Activated CD4-positive, CD25-positive, alpha-beta regulatory T cell treated with anti-CD3 and anti-CD28 coated beads, Interleukin-2, amount 50 U/mL, for 72 hours (primary cell): ENCODE results near the gene PCED1A.

Experiments
- DNase-seq: peaks from one replicate; pipeline ENCODE4 v3.0.0; 2021

Gene PCED1A, protein sequence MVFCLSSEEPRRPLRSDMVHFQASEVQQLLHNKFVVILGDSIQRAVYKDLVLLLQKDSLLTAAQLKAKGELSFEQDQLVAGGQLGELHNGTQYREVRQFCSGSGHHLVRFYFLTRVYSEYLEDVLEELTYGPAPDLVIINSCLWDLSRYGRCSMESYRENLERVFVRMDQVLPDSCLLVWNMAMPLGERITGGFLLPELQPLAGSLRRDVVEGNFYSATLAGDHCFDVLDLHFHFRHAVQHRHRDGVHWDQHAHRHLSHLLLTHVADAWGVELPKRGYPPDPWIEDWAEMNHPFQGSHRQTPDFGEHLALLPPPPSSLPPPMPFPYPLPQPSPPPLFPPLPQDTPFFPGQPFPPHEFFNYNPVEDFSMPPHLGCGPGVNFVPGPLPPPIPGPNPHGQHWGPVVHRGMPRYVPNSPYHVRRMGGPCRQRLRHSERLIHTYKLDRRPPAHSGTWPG

DNA sequence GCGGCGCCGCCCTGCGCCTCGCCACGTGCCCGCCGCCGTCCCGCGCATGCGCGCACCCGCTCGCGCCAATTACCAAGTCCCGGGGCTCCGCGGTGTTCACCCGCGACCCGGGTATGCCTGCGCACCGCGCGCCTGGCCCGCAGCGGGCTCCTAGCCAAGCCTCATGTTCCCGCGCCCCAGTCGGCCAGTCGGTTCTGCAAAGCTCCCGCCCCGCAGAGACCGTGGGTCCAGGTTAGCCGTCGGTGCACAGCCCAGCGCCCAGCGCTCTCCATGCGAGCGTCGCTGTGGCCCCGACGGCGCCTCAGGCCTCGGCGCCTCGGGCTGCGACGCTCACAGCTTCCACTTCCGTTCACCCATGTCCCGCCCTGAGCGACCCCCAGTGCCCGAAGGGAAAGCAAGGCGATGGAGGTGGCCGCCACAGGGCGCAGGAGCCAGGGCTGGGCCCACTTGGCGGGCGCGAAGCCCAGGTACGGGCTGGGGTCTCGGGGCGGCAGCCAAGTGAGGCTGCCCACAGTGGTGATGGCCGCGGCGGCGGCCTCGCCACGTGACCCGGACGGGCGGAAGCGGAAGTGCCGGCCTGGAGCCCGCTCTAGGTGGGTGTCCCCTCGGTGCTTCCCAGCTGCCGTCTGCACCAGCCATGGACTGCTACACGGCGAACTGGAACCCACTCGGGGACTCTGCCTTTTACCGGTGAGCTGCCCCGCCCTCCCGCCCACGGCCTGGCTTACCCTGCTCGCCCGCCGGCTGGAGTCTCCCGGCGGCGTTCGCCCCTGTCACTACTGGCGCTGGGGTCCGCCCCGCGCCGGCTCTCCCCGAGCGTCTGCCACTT is at the start of gene PCED1A, which contains the start of gene VPS16:
PCED1A (minus strand) TSS at position 518 of the 829 bp plus-strand sequence. CDS start 743 bp downstream, outside the sequence.
VPS16 (plus strand) TSS at position 608 of the 829 bp plus-strand sequence; CDS start at position 638, 30 bp downstream.
- DNase-seq, result peak; percentile 91

DNA sequence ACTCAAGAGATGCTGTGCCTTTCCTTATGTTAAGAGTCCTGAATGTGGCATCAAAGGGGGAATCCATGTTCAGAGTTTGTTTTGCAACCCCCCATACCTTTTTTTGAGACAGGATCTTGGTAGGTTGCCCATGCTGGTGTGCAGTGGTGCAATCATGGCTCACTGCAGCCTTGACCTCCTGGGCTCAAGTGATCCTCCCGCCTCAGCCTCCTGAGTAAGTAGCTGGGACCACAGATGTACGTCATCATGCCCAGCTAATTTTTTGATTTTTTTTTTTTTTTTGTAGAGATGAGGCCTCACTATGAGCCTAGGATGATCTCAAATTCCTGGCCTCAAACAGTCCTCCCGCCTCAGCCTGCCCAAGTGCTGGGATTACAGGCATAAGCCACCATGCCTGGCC is 49.3 kb upstream of the PCED1A start:
- no peak for DNase-seq

DNA sequence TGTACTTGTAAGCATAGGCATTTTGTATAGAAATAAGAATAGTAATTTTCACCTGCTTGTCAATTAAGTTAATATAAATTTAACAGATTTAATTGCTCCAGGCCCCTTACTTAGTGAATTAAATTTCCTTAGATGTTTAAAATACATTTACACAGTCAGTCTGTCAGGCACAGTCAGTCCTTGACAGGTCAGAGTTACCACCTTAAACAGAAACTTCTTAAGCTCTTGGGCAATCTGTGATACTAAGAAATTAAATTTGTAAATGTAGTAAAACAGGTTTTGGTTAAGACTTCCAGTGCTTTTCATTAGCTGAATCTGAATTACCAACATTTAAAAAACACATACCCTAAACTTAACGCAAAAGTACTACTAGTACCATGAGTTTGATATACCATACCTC is 48.8 kb upstream of the PCED1A start:
- DNase-seq, result no peak

DNA sequence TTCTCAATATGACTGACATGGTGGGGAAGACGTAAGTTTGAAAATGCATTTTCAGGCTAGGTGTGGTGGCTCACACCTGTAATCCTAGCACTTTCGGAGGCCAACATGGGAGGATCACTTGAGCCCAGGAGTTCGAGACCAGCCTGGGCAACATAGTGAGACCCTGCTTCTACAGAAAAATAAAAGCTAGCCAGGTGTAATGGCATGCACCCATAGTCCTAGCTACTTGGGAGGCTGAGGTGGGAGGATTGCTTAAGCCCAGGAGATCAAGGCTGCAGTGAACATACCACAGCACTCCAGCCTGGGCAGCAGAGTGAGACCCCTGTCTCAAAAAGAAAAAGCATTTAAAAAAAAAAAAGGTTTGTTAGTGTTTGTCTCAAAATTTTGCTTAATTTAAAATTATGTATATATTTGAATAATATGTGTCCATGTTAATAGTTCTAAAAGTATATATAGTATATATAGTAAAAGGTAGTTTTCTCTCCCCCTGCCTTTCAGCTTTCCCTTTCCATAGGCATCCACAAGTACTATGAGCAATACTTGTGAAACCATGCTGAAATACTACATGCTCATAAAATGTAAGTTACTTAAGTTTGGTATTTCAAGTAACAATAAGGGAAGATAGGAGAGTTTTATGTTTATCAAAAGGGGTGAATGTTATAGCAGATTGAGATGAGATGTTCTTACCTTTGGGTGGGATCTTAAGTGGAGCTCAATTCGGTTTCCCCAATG is 47.9 kb upstream of the PCED1A start:
- no peak for DNase-seq

DNA sequence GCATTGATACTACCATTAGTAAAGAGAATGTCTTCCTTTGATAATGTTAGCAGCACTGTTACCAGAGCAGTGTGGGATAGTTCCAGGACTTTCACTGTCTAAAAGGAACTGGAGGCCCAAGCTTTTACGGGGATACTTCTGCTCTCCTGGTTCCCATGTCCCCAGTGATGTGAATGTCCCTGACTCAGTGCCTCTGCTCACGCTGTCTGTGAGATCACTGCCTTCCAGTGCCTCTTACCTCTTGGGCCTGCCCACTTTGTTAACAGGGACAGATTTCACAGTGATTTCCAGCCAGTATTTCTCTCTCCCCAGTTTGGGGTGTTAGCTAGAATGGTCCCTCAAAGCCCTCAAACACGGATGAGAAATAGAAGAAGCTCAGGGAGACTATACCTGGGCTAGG is 47.3 kb upstream of the PCED1A start:
- DNase-seq, result no peak

DNA sequence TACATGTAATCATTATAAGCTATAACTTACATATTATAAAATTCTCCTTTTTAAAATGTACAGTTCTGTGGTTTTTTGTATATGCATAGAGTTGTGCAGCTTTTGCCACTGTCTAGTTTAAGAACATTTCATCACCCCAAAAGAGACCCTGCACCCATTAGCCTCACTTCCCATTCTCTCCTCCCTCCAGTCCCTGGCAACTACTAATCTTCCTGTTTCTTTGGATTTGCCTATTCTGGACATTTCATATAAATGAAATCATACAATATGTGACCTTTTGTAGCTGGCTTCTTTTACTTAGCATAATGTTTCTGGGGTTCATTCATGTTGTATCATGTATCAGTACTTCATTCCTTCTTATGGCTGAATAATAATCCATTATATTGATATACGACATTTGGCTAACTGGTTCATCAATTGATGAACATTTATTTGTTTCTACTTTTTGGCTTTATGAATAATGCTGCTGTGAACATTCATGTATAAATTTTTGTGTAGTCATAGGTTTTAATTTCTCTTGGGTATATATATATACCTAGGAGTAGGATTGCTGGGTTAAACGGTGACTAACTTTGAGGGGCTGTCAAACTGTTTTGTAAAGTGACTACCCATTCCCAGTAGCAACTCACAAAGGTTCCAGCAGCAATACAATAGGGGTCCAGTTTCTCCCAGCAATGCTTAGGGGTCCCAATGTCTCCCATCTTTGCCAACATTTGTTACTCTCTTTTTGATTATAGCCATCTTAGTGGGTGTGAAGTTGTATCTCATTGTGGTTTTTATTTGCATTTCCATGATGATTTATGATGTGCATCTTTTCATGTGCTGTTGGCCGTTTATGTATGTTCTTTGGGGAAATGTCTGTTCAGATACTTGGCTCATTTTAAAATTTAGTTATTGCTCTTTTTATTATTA is 43.5 kb upstream of the PCED1A start:
- DNase-seq, result no peak

DNA sequence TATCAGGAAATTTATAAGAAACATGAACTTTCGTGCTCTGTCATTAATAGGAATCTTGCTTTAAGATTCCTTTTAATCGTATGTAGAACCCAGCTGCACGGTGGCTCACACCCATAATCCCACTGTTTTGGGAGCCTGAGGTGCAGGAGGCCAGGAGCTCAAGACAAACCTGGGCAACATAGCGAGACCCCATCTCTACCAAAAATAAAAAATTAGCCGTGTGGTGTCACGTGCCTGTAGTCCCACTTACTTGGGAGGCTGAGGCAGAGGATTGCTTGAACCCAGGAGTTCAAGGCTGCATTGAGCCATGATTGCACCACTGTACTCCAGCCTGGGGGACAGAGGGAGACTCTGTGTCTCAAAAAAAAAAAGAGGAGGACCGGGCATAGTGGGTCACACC is 40.2 kb upstream of the PCED1A start:
- no peak for DNase-seq

DNA sequence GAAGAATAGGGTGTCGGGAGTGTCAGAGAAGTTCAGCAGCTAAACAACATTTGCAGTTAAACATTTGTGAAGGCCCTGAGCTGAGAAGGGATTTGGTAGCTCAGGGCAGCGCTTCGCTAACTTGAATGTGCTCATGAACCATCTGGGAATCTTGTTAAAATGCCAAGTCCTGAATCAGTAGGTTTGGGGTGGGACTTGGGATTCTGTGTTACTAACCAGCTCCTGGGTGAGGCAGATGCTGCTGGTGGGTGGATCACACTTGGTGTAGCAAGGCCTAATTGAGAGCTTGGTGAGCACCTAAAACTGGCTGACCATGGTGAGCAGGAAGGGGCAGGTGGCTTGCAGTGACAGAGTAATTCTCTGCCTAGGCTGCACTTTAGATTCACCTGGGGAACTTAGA is 38.7 kb upstream of the PCED1A start:
- DNase-seq, result no peak

DNA sequence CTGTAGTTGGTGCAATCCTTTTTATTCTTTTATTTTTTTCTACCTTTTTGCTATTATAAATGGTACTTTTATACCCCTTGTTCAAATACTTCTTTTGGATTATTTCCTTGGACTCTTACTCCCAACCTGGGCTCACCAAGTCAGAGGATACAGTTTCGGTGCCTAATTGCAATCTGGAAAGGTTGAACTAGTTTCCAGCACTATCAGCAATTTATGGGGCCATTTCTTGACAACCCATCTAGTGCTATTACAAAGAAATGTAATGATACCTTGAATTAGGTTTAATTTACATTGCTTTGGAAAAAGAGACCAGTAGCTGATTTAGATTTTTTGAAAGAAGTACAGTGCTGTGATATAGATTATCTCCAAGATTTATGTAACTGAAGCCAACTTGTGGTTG is 38.1 kb upstream of the PCED1A start:
- no peak for DNase-seq

DNA sequence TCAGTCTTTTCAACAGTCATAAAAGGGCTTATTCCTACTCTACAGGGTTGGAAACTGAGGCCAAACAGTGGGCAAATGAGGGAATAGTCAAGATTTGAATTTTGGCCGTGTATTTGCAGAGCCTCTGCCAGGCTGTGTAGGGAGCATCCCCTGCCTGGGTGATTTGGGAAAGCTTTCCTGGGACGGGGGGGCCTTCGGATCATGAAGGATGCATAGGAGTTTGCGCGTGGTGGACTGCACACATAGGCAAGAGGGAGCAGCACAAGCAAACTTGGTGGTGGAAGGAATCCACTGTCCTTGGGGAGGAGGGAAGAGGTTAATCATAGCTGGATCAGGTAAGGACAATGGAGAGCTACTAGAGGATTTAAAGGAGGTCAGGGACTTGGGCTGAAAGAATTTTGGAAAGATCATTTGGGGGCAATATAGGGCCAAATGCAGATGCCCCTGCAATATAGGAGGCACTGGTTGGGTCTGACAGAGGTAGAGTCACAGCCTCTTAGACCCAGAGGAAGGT is 35.3 kb upstream of the PCED1A start:
- no peak for DNase-seq

DNA sequence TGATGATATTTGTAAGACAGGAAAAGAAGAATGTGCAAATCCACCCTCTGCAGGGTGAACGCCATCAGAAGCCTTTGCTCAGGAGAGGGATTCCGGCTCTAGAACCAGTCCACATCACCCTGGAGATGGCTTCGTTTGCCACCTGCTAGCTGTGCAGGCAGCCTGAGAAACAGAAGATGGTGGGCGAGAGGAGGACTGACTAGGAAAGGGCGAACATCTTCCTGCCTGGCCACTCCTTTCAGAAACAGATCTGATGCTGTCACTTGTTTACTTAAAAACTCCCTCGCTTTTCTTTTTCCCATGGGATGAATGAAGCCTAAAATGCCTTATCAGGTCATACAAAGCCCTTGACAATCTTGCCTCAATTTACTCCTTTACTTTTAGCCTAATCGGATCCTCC is 34.0 kb upstream of the PCED1A start:
- no peak for DNase-seq

DNA sequence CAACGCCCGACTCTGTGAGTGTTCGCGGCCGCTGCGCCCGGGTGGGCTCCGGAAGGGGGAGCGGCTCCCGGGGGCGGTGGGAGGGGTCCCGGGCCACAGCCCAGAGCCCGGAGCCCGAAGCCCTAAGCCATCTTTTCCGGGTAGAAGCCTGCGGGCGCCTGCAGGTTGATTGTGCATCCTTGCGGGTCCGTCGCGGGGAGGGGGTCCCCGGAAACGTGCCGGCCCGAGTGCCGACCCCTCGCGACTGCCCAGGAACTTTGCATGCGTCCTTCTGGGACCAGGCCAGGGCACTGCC is 33.2 kb upstream of the PCED1A start:
- no peak for DNase-seq

DNA sequence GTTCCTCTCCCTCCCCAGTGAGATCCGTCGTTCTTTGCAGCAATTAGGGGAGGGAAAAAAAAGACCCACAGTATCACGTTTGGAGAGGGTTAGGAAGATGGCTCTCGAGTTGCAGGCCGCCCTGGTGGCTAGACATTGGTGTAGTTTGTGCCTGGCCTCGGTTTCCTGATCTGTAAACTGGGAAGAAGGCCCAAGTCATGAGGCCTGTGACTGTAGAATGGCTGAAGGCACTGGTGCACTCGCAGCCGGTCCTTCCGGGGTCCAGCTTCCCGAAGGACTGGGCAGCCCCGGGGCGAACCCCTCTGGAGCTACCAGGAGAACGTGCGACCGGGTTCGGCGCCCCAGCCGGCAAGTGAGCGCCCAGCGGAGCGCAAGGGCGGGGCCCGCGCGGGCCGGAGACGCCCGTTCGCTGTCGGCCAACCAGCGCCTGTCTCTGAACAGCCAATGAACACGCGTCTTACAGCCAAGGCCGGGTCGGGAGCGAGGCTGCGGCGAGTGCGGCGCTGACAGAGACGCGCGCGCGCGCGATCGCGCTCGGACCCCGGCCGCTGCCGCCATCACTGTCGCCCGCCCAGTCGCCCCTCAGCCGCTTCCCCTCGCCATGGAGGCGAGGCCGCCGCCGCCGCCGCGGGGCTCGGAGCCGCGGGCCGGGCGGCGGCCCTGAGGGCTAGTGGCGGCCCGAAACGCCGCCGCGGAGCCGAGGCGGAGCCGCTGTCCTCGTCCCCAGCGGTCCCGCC is 32.7 kb upstream of the PCED1A start, which contains the start of gene PTPRA:
PTPRA (plus strand) TSS at position 472 of the 737 bp plus-strand sequence. CDS start 90,797 bp downstream, outside the sequence.
- DNase-seq, result peak; percentile 92

DNA sequence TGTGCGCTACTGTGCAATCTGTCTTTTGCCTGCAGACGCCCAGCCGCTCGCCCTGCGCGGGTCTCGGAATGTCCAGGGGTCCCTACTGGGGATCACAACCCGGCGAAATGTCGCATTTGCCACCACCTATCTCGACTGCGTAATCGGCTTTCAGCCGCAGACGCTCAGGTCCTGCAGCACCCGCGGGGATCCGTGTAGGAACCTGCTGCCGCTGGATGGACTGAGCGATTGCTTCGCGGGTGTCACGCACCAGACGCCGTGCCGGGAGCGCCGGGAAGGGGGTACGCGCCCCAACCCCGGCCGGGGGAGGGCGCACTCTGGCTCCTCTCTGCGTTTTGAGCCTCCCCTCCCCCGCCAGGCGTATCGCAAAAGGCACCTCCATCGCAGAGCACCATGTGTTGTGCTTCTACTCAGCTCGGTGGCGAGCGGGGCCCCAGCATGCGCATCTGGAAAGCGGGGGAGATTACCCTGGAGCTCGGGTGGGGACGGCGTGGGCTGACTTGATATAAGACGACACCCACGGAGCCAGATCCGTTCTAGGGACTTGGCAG is 32.1 kb upstream of the PCED1A start:
- DNase-seq, result peak; percentile 75

DNA sequence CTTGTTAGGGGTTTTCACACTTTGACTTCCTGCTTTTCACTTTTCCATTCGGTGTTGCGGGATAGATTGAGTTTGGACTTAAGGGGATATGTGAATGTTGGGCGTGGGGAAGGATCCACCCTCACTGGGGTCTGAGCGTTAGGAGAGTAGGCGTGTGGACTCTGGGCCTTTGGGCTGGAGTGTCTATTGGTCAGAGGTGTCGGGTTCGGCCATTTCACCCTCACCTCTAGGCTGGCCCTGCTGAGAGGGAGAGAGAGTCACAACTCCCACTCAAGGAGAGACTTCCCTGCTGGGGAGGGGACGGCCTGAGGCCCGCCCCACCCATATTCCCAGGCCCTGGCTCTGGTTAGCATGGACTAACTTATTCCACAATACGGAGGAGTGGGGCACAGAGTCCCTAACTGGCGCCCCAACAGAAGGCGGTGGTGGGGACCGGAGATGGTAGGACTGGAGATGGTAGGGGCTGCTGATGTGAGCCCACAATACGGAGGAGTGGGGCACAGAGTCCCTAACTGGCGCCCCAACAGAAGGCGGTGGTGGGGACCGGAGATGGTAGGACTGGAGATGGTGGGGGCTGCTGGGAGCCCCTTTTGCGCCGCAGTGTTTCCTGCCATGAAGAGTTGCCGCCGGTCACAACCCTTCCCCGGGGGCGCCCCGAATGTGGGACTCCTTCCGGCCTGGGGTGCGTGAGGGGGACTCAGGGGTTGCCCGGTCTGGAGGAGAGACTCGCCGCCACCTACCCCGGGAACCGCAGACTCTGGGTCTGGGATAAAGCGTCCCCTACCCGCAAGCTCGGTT is 31.4 kb upstream of the PCED1A start:
- no peak for DNase-seq

DNA sequence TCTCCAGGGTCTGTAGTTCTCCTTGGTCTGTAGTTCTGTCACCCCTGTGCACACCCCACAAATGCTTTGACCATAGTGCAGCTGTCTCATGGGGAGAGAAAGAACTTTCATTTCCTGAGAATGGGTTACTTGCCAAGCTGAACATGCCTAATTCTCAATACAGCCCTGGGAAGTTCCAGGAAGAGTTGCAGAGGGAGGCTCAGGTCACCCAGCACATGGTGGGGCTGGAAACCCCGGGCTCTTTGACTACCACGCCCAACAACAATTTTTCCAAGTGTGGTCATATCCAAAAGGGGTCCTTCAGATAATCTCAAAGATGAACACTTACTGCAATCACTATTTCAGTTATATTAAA is 30.6 kb upstream of the PCED1A start:
- no peak for DNase-seq

DNA sequence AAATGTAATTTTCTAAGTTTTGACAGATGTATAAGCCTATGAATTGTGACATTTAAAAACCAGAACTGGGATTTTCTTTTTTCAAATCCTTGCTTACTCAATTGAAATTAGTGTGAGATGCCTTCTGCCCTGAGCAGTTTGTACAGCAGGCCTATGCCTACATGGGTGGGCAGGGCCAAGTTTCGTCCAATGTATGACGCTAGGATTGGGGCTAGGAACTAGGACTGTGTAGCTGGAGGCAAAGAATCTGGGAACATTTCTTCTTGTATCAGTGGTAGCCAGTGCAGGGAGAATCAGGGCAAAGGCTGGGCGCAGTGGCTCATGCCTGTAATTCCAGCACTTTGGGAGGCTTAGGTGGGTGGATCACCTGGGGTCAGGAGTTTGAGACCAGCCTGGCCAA is 28.9 kb upstream of the PCED1A start:
- DNase-seq, result no peak

DNA sequence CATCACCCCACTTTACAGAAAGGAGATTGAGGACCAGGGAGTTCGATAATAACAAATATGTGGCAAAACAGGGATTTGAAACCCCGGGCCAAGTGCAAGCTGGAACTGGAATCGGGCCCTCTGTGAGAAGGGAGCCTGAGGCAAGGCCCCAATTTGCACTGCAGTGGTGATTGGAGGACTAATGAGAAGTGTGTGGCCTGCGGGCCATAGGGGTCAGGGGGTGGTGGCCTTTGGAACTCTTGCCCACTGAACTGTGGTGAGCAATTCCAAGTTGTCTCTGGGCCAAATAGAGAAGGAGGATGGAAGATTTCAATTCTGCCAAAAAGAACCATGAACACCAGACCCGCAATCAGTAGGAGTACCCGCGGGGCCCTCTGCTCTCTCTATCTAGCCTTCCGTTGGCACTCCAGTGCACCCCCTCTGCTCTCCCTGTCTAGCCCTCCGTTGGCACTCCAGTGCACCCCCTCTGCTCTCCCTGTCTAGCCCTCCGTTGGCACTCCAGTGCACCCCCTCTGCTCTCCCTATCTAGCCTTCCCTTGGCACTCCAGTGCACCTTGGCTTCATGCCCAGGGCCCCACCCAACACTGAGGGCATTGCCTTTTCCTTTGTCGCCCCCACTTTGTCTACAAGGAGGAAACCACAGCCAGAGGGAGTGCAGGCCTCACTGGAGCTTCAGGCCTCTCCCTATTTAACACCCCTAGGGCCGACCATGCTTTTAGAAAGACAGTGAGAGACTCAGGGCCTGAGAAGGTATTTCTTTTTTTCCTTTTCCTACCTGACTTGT is 26.8 kb upstream of the PCED1A start:
- no peak for DNase-seq

DNA sequence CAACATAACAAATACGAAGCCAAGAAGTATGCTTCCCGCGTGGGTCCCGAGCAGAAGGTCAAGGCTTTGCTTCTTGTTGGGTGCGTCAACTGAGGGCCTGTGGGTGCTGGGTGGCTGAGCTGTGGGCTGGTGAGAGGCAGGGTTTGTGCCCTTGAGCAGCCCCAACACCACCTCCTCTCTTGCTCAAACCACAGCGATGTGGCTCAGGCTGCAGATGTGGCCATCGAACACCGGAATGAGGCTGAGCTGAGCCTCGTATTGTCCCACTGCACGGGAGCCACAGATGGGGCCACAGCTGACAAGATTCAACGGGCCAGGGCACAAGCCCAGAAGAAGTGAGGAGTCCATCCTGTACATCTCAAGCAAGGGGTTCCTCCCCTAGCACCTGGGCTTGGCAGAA is 25.8 kb upstream of the PCED1A start:
- no peak for DNase-seq
